Endodermal cell (in vitro differentiated cells): ENCODE data around the gene CALML4. TPM values are rescaled to one million over a fixed set of nuclear protein-coding genes. Genes with fewer than 3 reads are reported as not detected.
"Not testable (repeated sequence)": the region's sequence is repeated elsewhere in the genome, so short reads cannot be mapped to it uniquely, and the experiment has no call there.

ENCODE experiments used
- DNase-seq: peaks from one replicate; pipeline ENCODE4 v3.0.0-alpha.2; 2017
- H3K27ac ChIP-seq: 2 replicates; pipeline ENCODE4 v1.5.1; 2013; ENCODE audit warnings: mild to moderate bottlenecking, low read depth, low read length, moderate library complexity
- H3K27me3 ChIP-seq: 2 replicates; pipeline ENCODE4 v1.6.1; 2013; ENCODE audit warnings: mild to moderate bottlenecking, low read length, moderate library complexity; ENCODE audit not compliant: insufficient read depth, control insufficient read depth, poor library complexity, severe bottlenecking
- H3K36me3 ChIP-seq: 2 replicates; pipeline ENCODE4 v1.7.0; 2013; ENCODE audit warnings: mild to moderate bottlenecking, low read length, moderate library complexity; ENCODE audit not compliant: control insufficient read depth, insufficient read depth
- H3K4me1 ChIP-seq: one replicate; pipeline ENCODE4 v1.7.0; 2013; ENCODE audit warnings: low read length; ENCODE audit not compliant: control insufficient read depth, insufficient read depth
- H3K4me3 ChIP-seq: 2 replicates; pipeline ENCODE4 v1.5.1; 2013; ENCODE audit warnings: mild to moderate bottlenecking, low read length, moderate library complexity
- H3K9ac ChIP-seq: 2 replicates; pipeline ENCODE4 v1.6.1; 2013; ENCODE audit warnings: mild to moderate bottlenecking, low read length, moderate library complexity; ENCODE audit not compliant: poor library complexity, severe bottlenecking; ENCODE audit errors: extremely low read depth
- H3K9me3 ChIP-seq: 2 replicates; pipeline ENCODE4 v1.6.1; 2013; ENCODE audit warnings: mild to moderate bottlenecking, low read length, moderate library complexity; ENCODE audit not compliant: control insufficient read depth
- H3K27ac Mint-ChIP-seq: 2 replicates; pipeline ENCODE4 v1.8.0; 2020; ENCODE audit warnings: mixed read lengths
- H3K27me3 Mint-ChIP-seq: 2 replicates; pipeline ENCODE4 v1.8.0; 2021; ENCODE audit warnings: mild to moderate bottlenecking, mixed read lengths; ENCODE audit not compliant: insufficient read depth
- H3K36me3 Mint-ChIP-seq: 2 replicates; pipeline ENCODE4 v1.8.0; 2020; ENCODE audit warnings: low read depth, mixed read lengths
- H3K4me1 Mint-ChIP-seq: 2 replicates; pipeline ENCODE4 v1.8.0; 2020; ENCODE audit warnings: mixed read lengths
- H3K4me3 Mint-ChIP-seq: 2 replicates; pipeline ENCODE4 v1.8.0; 2020; ENCODE audit warnings: mild to moderate bottlenecking, moderate library complexity, mixed read lengths
- H3K9me3 Mint-ChIP-seq: 2 replicates; pipeline ENCODE4 v1.8.0; 2020; ENCODE audit warnings: mild to moderate bottlenecking, mixed read lengths
- WGBS, 2 experiments: methylation state at CpG; one replicate each; pipeline versions ENCODE4 v1.1.5 to v1.1.7; 2013; ENCODE audit warnings: missing lambda C conversion rate in 2 of 2, mixed read lengths in 1 of 2; ENCODE audit not compliant: insufficient coverage in 1 of 2, insufficient read length in 1 of 2; 5-methylcytosine and 5-hydroxymethylcytosine counted together
- total RNA-seq, 2 donors: library from RNA; stranded (reverse); fragmentation: NEBNext Ultra II Directional in 1 of 2; extraction: Animal tissue kit (Norgen Biotek cat#: 25700) in 1 of 2; gene quantifications; 2 replicates in 1 of 2; 3 replicates in 1 of 2; pipeline ENCODE4 v1.2.1, GENCODE V29; 2021
- TF ChIP-seq, protein P1 (sequence below): fragments of 200-600 bp; sonication (generic); conservative IDR thresholded peaks from 2 replicates; pipeline ENCODE4 v1.5.0; 2021; ENCODE audit warnings: antibody characterized with exemption, mild to moderate bottlenecking

The CALML4 gene
- total RNA-seq, 2 donors from 2014 or later, result 9.7 to 17.4 TPM

- Mint-ChIP-seq H3K4me3 (peak overlapping the region; percentile 69), H3K27ac (no peak overlapping the region), H3K9me3 (peaks cover 16% of the 10 kb centered on the region), H3K27me3 (peaks cover 13% of the 10 kb centered on the region), H3K4me1 (peaks cover 18% of the 10 kb centered on the region), H3K36me3 (peaks cover 16% of the 10 kb centered on the region)
- Histone ChIP-seq H3K27me3 (no peaks in the 10 kb centered on the region), H3K4me1 (no peaks in the 10 kb centered on the region), H3K36me3 (peaks cover 8% of the 10 kb centered on the region), H3K9me3 (peaks cover 11% of the 10 kb centered on the region), H3K9ac (no peak overlapping the region), H3K4me3 (peak overlapping the region; percentile 88), H3K27ac (no peak overlapping the region)
- WGBS, 2 experiments, result 92 to 95% methylated on average over 4 to 9 of the region's 9 CpGs
- TF ChIP-seq, protein P1, sequence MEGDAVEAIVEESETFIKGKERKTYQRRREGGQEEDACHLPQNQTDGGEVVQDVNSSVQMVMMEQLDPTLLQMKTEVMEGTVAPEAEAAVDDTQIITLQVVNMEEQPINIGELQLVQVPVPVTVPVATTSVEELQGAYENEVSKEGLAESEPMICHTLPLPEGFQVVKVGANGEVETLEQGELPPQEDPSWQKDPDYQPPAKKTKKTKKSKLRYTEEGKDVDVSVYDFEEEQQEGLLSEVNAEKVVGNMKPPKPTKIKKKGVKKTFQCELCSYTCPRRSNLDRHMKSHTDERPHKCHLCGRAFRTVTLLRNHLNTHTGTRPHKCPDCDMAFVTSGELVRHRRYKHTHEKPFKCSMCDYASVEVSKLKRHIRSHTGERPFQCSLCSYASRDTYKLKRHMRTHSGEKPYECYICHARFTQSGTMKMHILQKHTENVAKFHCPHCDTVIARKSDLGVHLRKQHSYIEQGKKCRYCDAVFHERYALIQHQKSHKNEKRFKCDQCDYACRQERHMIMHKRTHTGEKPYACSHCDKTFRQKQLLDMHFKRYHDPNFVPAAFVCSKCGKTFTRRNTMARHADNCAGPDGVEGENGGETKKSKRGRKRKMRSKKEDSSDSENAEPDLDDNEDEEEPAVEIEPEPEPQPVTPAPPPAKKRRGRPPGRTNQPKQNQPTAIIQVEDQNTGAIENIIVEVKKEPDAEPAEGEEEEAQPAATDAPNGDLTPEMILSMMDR, result no peak
- no peak for DNase-seq
Observed at GRCh38 chr15:68227643-68228142, 22.6 kb upstream of the CALML4 start.

DNA sequence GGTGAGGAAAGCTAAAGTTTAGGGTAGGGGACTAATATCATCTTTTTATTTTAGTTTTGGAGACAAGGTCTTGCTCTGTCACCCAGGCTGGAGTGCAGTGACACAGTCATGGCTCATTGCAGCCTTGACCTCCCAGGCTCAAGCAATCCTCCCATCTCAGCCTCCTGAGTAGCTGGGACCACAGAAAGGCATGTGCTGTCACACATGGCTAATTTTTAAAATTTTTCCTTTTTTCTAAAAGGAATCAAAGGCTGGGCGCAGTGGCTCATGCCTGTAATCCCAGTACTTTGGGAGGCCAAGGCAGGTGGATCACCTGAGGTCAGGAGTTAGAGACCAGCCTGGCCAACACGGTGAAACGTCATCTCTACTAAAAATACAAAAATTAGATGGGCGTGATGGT is 20.3 kb upstream of the CALML4 start:
- H3K36me3 Mint-ChIP-seq, result peaks cover 28% of the 10 kb centered on the region
- H3K27ac ChIP-seq, H3K4me1 ChIP-seq, H3K36me3 ChIP-seq, DNase-seq, H3K27ac Mint-ChIP-seq, H3K9ac ChIP-seq, H3K4me3 ChIP-seq, H3K4me3 Mint-ChIP-seq, H3K27me3 ChIP-seq, H3K27me3 Mint-ChIP-seq: not testable (repeated sequence)
- peaks cover 18% of the 10 kb centered on the region for H3K4me1 Mint-ChIP-seq
- peaks cover 11% of the 10 kb centered on the region for H3K9me3 ChIP-seq
- peaks cover 33% of the 10 kb centered on the region for H3K9me3 Mint-ChIP-seq
- WGBS, 2 experiments, result 98 to 100% methylated on average over 4 of the region's 4 CpGs

DNA sequence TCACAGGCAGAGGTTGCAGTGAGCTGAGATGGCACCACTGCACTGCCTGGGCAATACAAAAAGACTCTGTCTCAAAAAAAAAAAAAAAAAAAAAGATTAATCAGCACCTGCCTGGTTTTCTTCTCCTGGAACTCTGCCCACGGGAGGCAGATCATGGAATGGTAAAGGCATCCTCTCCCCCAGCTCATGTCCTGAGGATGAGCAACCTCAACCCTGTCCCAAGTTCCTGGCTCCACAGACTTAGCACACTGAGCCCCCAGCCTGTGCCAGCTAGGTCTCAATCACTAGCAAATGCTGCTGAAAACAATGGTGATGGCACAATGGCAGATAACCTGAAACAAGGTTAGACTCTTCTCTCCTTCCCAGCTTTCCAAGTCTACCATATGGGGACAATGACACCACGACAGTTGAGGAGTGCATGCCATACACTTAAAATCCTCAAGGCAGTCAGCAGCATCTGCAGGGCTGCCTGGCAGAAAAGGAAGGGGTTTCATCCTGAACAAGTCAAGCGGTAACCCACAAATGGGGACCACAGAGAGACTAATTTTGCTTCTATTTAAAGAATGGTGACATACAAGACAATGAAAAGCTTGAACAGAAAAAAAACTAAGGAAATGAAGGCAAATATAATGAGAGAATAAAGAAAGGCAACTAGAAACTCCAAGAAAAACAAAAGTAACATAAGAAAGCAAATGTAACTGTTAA is 19.6 kb upstream of the CALML4 start:
- Histone ChIP-seq H3K9ac (no peak overlapping the region), H3K27me3 (no peaks in the 10 kb centered on the region), H3K4me3 (no peak overlapping the region), H3K36me3 (peaks cover 13% of the 10 kb centered on the region), H3K9me3 (peaks cover 19% of the 10 kb centered on the region), H3K4me1 (no peaks in the 10 kb centered on the region), H3K27ac (no peak overlapping the region)
- DNase-seq, result no peak
- Mint-ChIP-seq H3K4me1 (peaks cover 13% of the 10 kb centered on the region), H3K36me3 (peaks cover 35% of the 10 kb centered on the region), H3K4me3 (no peak overlapping the region), H3K27ac (no peak overlapping the region), H3K27me3 (peaks cover under 1% of the 10 kb centered on the region), H3K9me3 (peaks cover 39% of the 10 kb centered on the region)
- WGBS, 2 experiments, result 95 to 100% methylated on average over 1 to 3 of the region's 3 CpGs
- TF ChIP-seq, protein P1, result no peak
